ENCODE results near the gene ADGRG3.

GRCh38 chr16:57645691-57646387 is 22.3 kb upstream of the ADGRG3 start:
- TF ChIP-seq POLR2AphosphoS5 (IDR thresholded peaks at IDR 0.05; ENCODE audit: low read depth, low read length), result no peak
- TF ChIP-seq POLR2A (IDR thresholded peaks at IDR 0.05; ENCODE audit: low read depth, low read length), result no peak
- TF ChIP-seq TAF1 (IDR thresholded peaks at IDR 0.05; ENCODE audit: low read depth, low read length), result no peak
- no peak for TF ChIP-seq PAX5 (IDR thresholded peaks at IDR 0.05; ENCODE audit: insufficient read depth, low read length, severe bottlenecking)
- no peak for TF ChIP-seq POU2F2 (IDR thresholded peaks at IDR 0.05; ENCODE audit: low read depth, low read length)

All from GM12891 (cell line).